Muscle of arm (tissue), 12 donors: ENCODE measurements around the gene SGMS1. TPM values are rescaled to one million over a fixed set of nuclear protein-coding genes. Genes with fewer than 3 reads are reported as not detected.
A peak's percentile ranks its signal among the peaks of the same experiment; 100 is the strongest.
"Not testable (repeated sequence)": the region's sequence is repeated elsewhere in the genome, so short reads cannot be mapped to it uniquely, and the experiment has no call there.

Experiments used
- DNase-seq: peaks from one replicate; pipeline ENCODE4 v3.0.0-alpha.2; 2013
- polyA plus RNA-seq, 12 donors: library from polyadenylated mRNA; unstranded; fragments of 120-200 nt; gene quantifications; one replicate each; pipeline ENCODE4 v1.2.1, GENCODE V29; 2013; ENCODE audit not compliant: insufficient read length in 12 of 12

Gene SGMS1
- polyA plus RNA-seq, 12 donors, result 17.4 to 34.6 (median 22.1) TPM; not detected in 1

- DNase-seq, result no peak
Measured at GRCh38 chr10:50426485-50426884, 197.3 kb downstream of the SGMS1 start.

- not testable (repeated sequence) for DNase-seq
Measured at GRCh38 chr10:50425215-50425614, 198.5 kb downstream of the SGMS1 start.

GRCh38 chr10:50423448-50423847, 200.3 kb downstream of the SGMS1 start:
- DNase-seq, result no peak

- DNase-seq, result no peak
Measured at GRCh38 chr10:50422259-50422658, 201.5 kb downstream of the SGMS1 start.

- peak; percentile 31 for DNase-seq
Measured at GRCh38 chr10:50421026-50421719, 202.6 kb downstream of the SGMS1 start.

- no peak for DNase-seq
Measured at GRCh38 chr10:50420196-50420595, 203.6 kb downstream of the SGMS1 start.

- DNase-seq, result no peak
Measured at GRCh38 chr10:50419756-50420155, 204.0 kb downstream of the SGMS1 start.

GRCh38 chr10:50419091-50419490, 204.7 kb downstream of the SGMS1 start:
- no peak for DNase-seq

GRCh38 chr10:50417886-50418830, 205.6 kb downstream of the SGMS1 start:
- DNase-seq, result peak; percentile 66

GRCh38 chr10:50417486-50417885, 206.3 kb downstream of the SGMS1 start:
- DNase-seq, result no peak

- peak; percentile 26 for DNase-seq
Measured at GRCh38 chr10:50416881-50417280, 206.9 kb downstream of the SGMS1 start.

- peak; percentile 38 for DNase-seq
Measured at GRCh38 chr10:50416181-50416824, 207.5 kb downstream of the SGMS1 start.

- DNase-seq, result no peak
Measured at GRCh38 chr10:50415292-50415691, 208.5 kb downstream of the SGMS1 start.

- no peak for DNase-seq
Measured at GRCh38 chr10:50410066-50410811, 213.5 kb downstream of the SGMS1 start.

GRCh38 chr10:50407076-50407801, 216.5 kb downstream of the SGMS1 start:
- no peak for DNase-seq

- no peak for DNase-seq
Measured at GRCh38 chr10:50406457-50407070, 217.2 kb downstream of the SGMS1 start.

GRCh38 chr10:50405723-50406122, 218.0 kb downstream of the SGMS1 start:
- no peak for DNase-seq

- DNase-seq, result no peak
Measured at GRCh38 chr10:50404021-50404773, 219.6 kb downstream of the SGMS1 start.

GRCh38 chr10:50403074-50403473, 220.7 kb downstream of the SGMS1 start:
- no peak for DNase-seq

- no peak for DNase-seq
Measured at GRCh38 chr10:50402466-50402865, 221.3 kb downstream of the SGMS1 start.
